WTC11 (cell line): ENCODE data around the gene ADAMTS18. TPM values are rescaled to one million over a fixed set of nuclear protein-coding genes. Genes with fewer than 3 reads are reported as not detected.

ENCODE experiments used
- total RNA-seq: library from RNA; stranded (reverse); gene quantifications from 3 replicates; pipeline ENCODE4 v1.2.3, GENCODE V29; 2021

ADAMTS18 gene
- total RNA-seq, 1 experiment from 2014 or later, result 0.17 TPM

Other genes with a start within 250 kb of the ADAMTS18 start
- gene MON1B, start 243.8 kb downstream of the ADAMTS18 start, total RNA-seq, result 44.7 to 49.1 TPM (median 45.2 TPM) in 3 replicates
- 7.0 to 10.8 TPM (median 7.3 TPM) in 3 replicates for gene SYCE1L, start 235.6 kb downstream of the ADAMTS18 start, total RNA-seq